CD4-positive, alpha-beta T cell treated with Interleukin-4 for 4 hours (primary cell): ENCODE data around the gene TRERF1.

Source experiments
- DNase-seq: peaks from one replicate; pipeline ENCODE4 v3.0.0-alpha.2; 2020

Gene TRERF1

DNA sequence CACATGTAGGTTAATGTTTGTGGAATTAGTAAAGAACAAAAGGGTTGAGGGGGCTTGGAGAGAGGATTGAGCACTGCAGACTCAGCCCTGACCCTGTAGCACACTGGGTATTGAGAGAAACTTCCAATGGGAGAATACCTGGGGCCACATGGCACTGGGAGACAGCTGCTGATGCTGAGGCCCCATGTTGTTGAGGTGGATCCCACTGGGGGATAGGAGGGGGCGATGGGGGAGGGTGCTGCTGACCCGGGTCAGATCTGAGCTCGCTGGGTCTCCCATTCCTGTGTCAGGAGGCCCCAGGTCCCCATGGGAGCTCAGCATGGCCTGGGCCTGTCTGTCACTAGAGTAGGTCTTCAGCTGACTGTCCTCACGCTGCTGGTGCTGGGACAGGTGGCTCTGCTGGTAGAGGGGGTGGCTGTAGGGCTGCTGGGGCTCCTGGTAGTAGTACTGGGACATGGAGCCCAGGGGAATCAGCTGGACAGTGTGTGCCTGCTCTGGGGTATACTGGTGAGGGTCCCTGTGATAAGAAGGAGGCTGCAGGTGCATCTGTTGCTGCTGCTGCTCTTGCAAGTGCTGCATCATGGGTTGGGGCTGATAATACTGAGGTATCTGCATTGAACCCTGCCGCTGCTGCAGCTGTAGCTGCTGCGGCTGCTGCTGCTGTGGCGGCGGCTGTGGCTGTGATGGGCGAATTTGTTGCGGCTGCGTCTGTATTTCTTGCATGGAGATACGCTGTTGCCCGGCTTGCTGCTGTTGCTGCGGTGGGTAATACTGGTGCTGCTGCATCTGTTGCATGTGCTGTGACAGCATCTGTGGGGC is 183.5 kb downstream of the TRERF1 start:
- no peak for DNase-seq

DNA sequence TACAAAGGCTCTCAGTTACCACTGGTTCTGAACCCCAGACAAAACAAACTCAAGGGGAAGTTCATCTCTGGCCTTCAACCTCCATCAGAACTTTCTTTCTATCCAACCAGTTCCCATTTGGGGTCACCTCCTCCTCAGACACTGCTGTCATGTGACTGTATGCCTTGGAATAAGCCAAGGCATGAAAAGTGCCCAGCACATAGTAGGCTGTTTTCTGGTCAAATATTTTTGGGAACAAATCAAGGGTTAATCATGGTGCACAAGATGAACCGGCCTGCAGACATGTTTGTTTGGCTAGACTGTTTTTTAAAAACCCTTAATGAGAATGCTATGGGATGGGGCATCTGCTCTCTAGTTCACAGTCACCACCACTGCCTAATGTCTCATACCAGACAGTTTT is 185.2 kb downstream of the TRERF1 start:
- DNase-seq, result no peak

DNA sequence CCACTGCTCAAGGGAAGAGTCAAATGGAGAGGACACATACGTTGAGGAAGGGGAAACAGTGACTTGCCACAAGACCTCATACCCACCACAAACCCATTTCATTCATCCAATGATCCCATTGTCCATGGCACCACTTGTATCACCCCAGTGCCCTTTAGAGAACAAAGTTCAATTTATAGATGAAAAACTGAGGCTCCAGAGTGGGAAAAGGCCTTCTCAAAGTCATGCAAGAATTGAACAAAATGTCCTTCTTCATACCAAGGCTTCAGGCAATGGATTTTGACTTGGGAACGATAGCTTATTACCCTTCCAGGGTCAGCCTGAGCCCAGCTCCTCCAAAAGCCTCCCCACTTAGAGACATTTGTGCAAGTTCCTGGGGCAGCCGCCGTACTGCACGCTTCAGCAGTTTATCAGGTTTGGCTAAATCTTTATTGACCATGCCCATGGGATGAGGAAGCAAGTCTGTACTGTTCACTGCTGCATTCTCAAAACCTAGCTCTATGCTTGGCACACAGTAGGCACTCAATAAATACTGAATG is 186.8 kb downstream of the TRERF1 start:
- DNase-seq, result no peak

DNA sequence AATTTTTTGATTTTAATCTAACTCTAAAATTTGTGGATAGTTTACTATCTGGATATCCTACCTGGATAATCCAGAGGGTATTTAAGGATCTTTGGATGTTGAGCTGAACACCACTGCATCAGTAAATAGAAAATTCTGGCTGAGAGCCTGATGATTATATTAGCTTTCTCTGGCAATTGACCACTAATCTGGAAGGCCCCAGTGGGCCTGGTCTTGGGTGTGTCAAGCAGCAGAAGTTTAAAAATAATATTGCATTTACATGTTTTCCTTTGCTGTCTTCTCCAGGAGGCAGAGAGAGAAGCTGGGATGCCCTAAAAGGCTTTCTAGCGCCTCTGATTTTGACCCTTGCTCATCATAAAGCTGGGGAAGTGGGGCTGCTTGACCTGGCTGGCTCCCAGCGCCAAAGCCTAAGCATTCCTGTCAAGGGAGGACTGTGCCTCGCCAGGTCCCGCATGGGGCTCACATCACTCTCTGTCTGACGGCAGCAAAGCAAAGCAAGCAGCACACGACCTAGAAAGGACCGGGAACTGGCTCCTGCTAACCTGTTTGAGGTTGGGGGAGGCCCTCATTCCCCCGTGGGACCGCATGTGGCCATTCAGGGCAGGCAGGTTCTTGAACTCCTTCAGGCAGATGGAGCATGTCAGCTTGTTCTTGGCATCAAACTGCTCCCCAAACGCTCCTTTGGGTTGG is 187.4 kb downstream of the TRERF1 start:
- no peak for DNase-seq

DNA sequence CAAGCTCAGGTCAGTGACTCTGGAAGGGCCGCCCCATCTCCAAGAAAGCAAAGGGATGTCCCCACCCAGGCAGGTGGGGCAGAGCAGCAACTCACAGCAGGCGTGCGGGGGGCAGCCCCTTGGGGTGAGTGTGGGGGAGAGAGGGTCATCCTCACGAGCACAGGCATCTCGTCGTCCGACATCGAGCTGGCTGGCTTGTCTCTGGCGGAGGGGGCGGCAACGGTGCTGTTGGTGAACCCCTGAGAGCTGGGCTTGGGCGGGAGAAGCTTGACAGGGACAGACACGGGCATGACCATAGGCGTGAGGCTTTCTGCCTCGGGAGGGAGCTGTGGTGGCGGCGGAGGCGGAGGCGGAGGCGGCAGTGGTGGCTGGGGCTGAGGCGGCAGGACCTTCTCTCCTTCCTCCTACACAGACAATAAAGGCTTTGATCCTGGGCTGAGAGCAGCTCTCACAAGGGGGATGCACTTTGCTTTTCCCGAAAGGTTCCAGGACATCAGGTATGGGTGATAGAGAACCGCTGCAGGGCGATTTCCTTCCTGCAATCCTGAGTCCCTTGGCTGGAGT is 188.5 kb downstream of the TRERF1 start:
- no peak for DNase-seq

DNA sequence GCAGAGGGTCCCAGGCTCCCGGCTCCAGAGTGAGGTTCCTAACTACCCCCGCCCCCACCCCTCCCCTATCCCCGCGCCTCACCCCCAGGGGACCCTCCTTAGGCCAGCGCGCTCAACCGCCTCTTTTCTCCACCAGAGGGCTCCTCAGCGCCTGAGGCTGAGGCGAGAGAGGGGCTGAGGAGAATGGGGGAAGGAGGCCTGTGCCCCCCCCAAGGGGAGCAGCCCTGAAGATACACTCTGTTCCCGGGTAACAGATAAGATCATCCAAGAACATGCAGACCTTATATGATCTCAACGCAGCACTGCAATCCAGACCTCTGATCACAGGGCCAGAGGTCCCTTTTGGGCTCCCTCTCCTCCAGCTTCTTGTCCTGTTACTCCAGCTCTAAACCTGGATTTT is 190.8 kb downstream of the TRERF1 start:
- DNase-seq, result peak; percentile 12

DNA sequence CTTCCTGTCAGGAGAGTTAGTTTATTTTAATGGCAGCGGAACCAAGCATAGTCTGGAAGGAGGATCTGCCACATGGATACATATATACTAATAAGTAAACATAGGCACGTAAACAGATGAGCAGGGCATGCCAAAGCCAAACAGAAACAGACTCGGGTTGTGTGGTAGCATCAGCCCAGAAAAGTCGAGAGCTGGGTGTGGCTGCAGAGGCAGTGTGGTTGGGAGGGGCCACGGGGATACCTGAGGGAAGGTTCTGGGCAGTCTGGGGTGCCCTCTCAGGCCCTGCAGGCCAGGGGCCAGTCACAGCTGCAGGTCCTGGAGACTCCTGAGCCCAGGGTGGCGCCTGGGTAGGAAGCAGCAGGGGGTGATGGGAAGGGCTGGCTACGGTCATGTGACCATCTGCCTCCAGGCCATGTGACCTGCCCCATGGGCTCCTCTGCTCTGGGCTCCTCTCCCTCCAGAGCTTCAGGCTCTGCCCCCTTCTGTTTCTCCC is 191.3 kb downstream of the TRERF1 start:
- DNase-seq, result no peak

DNA sequence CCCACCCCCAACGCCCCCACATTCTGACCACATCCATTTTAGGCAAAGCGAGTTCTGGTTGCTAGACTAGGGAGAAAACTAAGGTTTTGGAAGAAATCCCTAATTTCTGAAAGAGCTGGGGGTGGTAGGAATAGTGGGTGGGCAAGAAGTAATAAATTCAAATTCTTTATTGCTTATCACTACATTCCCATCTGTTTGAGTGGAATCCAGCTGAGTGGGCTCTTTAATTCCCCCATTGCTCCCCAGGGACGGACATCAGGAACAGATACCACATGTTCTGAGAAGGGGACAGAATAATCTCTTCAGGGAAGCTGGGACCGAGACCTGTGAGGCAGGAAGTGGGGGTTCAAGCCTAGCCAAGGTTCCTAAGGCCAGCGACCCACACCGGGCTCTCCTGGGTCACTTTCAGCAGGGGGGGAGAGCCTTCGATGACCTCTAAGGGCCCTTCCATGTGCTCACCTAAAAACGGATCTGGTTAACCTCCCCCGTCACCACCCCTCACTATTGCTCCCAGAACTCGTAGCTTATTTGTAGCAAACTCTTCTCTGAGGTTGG is 191.8 kb downstream of the TRERF1 start:
- DNase-seq, result no peak

DNA sequence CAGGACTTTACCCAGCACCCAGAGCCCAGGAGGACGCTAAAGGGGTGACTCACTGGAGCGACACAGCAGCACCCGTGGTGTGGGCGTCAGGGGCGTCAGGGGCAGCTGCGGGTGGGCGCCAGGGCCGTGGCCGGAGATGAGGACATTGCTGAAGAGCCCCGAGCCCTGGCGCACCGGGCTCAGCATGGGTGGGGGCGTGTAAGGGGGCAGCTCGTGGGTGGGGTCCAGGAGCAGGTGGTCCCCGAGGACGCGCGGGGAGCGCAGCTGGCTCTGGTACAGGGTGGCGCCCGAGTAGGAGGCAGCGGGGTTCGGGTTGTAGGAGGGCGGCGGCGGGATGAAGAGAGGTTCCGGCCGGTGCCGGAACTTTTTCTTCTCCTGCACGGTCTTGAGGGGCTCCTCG is 192.4 kb downstream of the TRERF1 start:
- no peak for DNase-seq

DNA sequence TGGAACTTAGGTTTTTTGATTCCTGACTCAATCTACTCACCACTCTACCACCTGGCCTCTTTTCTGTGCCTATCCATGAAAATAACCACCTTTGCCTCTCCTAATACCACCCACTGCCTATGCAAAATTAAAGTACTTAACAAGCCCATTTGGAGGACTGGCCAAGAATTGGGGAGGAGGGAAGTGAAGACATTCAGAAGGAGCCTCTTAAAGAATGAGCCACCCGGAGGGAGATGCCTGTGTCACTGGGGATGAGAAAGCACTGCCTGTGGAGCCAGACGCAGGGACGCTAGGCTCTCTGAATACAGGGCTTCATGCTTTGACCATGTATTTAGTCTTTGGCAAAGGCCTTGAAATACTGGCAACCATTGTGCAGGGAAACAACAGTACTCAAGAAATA is 194.1 kb downstream of the TRERF1 start:
- DNase-seq, result no peak

DNA sequence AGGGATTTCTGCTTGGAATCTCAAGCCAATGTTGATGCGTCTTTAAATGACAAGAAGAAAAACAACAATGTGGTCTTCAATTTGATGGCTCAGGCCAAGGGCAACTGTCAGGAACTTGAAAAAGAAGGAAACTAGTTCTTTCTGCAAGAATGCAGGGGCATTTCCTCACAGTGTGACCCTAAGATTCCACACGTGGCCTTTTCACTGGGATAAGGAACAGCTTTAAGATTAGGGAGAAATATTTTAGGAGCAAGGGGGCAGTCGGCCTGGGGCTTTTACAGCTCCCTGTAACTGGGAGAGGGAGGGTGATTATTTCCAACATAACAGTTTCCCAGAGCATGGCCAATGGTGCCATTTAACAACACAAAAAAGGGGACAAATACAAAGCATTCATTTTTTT is 194.7 kb downstream of the TRERF1 start:
- no peak for DNase-seq

DNA sequence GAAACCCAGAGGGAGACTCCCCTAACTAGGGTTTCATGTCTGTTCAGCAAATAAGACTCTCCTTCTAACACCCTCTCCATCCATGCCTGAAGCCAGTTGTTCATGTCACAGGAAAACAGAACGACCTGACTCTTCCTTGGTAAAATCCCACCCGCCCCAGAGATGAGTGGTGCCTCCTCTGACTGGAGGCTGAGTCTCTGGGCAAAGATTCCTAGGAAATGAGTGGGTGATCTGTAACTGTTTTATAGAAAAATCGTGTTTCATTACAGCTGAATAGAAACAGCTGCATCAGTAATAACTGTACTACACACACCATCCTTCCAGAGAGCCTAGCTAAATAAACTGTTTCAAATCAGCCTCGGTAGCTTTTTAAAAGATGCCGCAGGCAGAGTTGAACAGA is 196.7 kb downstream of the TRERF1 start:
- no peak for DNase-seq

DNA sequence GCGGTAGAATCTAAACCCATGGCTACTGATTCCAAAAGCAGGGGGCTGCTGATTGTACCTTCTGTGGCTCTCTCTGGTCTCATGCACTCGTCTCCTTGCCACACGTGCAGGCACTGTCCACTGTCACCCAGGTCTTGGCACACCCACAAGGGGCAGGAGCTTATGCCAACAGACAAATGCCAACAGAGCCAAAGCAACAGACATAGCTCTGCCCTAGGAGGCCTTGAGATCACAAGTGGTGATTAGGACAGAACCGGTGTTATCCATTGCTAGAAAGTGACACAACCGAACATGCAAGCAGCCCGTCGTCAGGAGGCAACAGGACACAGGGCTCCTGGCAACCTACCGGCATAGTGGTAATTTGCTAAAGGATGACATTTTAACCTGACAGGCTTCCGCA is 197.2 kb downstream of the TRERF1 start:
- no peak for DNase-seq

DNA sequence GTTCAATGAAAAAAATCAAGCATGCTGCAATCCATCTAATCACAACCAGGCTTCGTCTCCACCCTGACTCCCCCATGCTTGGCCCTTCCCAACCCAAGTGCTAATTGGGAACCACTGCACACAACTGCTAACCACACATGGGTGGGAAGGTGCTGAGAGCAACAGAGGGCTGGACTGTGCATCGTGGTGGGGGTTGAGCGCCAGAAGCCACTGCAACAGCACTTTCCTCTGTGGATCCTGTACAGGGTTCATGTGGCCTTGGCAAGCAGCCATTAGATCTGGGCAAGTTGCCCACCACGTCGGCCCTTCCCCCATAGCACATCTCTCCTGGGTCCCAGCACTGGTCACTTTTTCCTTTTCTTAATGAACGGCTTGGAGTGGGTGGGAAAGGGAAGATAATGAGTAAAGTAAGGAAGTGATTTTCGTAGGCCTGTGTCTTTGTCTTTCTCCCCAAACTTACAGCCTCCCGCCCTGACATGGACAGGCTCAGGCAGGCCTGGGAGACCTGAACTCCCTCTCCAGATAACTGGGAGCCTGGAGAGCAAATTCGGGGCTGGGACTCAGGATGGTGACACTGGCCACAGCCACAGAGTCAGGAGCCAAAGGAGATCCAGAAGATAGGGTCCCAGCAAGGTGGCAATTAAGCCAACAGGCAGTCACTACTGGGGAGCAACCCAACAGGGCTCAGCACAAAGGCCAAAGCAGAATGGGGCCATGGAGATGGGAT is 199.7 kb downstream of the TRERF1 start:
- no peak for DNase-seq

DNA sequence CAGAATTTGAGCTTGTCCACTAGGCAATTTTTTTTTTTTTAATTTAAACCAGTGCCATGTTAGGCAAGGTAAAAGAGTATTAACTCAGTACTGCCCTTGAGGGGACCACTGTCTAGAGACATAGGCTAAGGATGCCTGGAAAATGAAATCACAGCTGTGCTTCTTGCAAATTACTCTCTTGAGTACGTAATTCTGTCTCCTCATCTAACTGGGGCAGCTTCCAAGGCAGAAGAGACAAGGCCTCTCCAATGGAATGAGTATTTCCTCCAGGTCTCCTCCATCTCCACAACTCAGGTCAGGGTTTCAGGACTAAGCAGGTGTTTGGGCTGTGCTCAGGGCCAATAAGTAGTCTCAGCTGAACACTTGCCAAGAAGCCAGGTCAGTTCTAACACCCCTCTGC is 200.2 kb downstream of the TRERF1 start:
- no peak for DNase-seq

DNA sequence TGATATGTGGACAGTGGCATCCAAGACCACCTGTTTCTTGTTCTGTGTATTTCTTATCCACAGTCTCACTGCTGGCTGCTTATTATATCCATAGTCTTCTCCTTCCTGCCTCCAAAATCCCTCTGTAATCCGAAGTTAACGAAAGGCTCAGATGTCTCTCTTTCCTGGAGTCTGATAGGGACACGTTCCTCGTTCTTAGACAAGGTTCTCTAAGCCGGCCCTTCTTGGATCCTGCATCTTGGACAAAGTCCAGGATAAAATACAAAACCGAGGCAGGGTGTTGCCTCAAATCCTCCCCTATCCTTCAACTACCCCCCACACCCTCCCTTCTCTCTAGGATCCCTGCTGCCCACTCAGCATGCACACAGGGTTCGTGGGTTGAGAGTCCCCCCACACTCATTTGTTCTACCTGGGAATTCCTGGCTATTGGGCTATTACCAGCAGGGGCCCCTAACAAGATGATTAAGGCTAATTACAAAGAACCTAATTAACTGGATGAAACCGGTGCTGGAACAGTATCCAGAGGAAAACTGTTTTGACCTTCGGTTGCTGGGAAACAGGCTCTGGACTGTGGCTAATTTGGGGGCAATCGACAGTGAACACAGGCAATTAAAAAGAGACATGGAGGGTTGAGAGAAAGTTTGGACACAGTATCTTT is 201.3 kb downstream of the TRERF1 start:
- DNase-seq, result no peak

DNA sequence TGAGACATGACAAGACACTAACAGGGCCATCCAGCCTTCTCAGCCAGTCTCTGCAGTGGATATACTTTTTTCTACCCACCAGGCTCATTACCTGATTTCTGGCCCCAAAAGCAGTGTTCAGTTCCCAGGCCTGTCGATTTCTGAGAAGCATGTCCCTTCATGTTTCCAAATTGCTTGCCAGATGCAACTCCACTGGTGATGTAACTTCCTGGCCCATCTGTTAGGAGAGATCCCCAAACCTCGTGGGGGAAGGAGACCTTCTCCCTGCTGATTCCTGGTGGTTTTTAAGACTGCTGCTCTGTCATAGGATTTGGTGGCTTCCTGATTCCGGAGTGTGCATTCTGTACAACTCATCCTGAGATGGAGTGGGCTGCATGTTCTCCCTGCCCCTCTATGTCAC is 202.4 kb downstream of the TRERF1 start:
- DNase-seq, result no peak

DNA sequence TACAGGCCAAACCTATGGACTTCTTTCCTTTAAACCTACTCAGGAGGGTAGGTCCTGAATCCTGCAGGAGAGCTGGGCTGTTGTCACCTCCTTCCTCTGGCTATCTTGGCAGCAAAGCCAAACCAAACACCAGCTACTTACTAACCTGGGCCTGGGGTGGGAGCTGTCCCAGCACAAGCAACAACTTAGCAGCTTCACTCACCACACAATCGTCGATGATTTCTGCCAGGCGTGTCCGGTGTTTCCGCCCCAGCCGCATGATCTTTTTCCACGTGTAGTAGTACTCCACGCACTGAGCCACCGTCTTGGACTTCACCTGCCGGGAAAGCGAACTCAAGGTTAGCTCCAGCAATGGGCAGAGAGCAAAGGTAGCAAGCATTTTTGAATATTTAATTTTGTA is 208.7 kb downstream of the TRERF1 start:
- no peak for DNase-seq

DNA sequence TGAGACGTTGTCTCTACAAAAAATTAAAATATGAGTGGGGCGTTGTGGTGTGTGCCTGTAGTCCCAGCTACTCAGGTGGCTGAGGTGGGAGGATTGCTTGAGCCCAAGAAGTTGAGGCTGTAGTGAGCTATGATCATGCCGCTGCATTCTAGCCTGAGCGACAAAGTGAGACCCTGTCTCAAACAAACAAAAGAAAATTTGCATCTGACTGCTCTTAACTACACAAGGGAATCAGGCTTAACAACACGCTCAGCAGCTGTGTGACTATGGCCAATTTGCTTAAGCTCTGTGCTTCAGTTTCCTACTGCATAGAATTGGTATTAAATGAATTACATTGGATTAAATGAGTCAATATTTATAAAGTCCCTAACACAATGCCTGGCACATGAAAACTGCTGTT is 209.8 kb downstream of the TRERF1 start:
- DNase-seq, result no peak

DNA sequence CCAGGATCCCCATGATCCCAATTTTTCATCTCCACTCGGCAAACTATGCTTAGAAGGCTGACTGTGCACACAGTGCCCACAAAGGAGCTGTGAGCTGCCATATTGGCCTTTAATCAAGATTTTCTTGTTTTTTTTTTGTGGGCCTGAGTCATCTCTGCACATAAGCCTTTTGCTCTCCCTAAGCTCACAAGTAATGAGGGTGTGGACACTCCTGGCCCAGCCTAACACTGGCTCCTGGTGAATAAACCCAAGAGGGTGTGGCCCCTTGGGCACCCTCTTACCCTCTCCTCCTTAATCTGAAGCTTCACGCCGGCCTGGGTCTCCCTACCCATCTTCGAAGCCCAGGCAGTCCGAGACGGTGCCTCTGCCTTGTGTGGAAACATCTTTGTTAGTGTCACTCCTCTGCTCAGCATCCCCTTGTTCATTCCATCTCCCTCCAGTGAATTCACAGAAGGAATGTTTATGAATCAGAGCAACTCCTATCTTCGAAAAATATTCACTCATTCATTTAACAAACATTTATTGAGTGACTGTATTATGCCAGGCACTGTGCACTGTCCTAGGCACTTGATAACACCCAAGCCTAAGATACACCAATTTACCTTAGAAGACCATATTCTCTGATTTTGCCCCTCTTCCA is 211.9 kb downstream of the TRERF1 start:
- DNase-seq, result no peak

DNA sequence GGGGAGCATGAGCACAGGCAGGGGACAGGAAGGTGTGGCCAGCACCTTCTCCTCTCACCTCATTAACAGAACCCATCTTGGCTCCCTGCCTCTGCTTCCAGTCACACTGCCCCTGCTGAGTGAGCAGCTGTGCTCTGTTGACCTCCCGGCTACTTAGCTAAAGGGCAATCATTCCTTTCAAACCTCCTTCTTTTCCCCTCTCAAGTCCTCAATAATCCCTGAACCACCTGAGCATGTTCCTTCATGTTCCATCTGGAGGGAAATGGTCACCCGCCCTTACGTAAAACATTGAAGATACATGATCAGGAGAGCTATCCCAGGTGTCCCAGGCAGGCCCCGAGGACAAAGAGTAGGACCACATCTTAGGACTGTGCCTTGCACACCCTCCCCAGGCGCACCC is 212.4 kb downstream of the TRERF1 start:
- no peak for DNase-seq

DNA sequence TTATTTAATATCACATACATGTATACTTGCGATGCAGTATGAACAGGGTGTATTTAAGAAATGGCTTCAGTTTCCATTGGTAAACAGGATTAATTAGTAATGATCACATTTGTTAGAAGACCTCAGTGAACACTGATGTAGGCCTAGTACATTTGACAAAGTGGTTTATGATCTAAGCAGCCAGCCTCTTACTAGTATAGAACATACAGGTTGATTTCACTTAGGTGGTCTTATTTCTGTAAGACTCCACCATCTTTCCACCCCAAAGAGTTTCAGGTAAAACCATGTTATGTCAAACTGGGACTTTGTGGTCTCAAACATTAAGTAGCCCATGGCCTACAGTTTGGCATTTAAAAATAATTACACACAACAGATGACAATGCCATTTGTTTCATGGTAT is 213.9 kb downstream of the TRERF1 start:
- DNase-seq, result no peak
